ENCODE results near the gene MCRIP2.

The MCRIP2 gene

GRCh38 chr16:631808-632358 lies 9.7 kb upstream of the MCRIP2 start:
- no peak for DNase-seq (ENCODE audit: low read depth)

GRCh38 chr16:632486-633335 lies 8.9 kb upstream of the MCRIP2 start:
- no peak for DNase-seq (ENCODE audit: low read depth)

GRCh38 chr16:633336-634050 lies 8.1 kb upstream of the MCRIP2 start:
- no peak for DNase-seq (ENCODE audit: low read depth)

GRCh38 chr16:634051-634670 lies 7.5 kb upstream of the MCRIP2 start:
- no peak for DNase-seq (ENCODE audit: low read depth)

- no peak for DNase-seq (ENCODE audit: low read depth)
Observed at GRCh38 chr16:634996-635395, 6.6 kb upstream of the MCRIP2 start.

- no peak for DNase-seq (ENCODE audit: low read depth)
Observed at GRCh38 chr16:635573-636205, 5.9 kb upstream of the MCRIP2 start.

GRCh38 chr16:636206-637080 lies 5.2 kb upstream of the MCRIP2 start, which contains the start of gene METTL26:
TSS of gene METTL26 (minus strand) at chr16:636305. CDS start at chr16:636290, 15 bp downstream.
- peak; percentile 84 for DNase-seq (ENCODE audit: low read depth)

GRCh38 chr16:637081-638018 lies 4.3 kb upstream of the MCRIP2 start:
- DNase-seq (ENCODE audit: low read depth), result peak; percentile 78

- no peak for DNase-seq (ENCODE audit: low read depth)
Observed at GRCh38 chr16:638034-638543, 3.5 kb upstream of the MCRIP2 start.

GRCh38 chr16:638836-639235 lies 2.8 kb upstream of the MCRIP2 start:
- no peak for DNase-seq (ENCODE audit: low read depth)

- DNase-seq (ENCODE audit: low read depth), result no peak
Observed at GRCh38 chr16:640614-641013, 1.0 kb upstream of the MCRIP2 start.

- no peak for DNase-seq (ENCODE audit: low read depth)
Observed at GRCh38 chr16:642189-643049, 791 bp downstream of the MCRIP2 start.

GRCh38 chr16:643050-643368 lies 1.4 kb downstream of the MCRIP2 start:
- DNase-seq (ENCODE audit: low read depth), result no peak

- DNase-seq (ENCODE audit: low read depth), result no peak
Observed at GRCh38 chr16:644556-644955, 2.9 kb downstream of the MCRIP2 start.

GRCh38 chr16:645852-646678 lies 4.4 kb downstream of the MCRIP2 start:
- DNase-seq (ENCODE audit: low read depth), result no peak

- no peak for DNase-seq (ENCODE audit: low read depth)
Observed at GRCh38 chr16:646679-647172, 5.1 kb downstream of the MCRIP2 start.

- no peak for DNase-seq (ENCODE audit: low read depth)
Observed at GRCh38 chr16:647173-647902, 5.7 kb downstream of the MCRIP2 start.
